C4-2B (cell line): ENCODE measurements around the gene HHIPL1.

Experiments
- H3K27ac ChIP-seq: fragments of 450-650 bp; 2 replicates; pipeline ENCODE4 v1.5.1; 2017
- ZFX ChIP-seq: fragments of 450-650 bp; IDR thresholded peaks from 2 replicates; pipeline ENCODE4 v1.6.1; 2017
- TF ChIP-seq, protein P1 (sequence below): fragments of 450-650 bp; conservative IDR thresholded peaks from 2 replicates; pipeline ENCODE4 v1.5.1; 2017; ENCODE audit warnings: mild to moderate bottlenecking

HHIPL1 gene

DNA sequence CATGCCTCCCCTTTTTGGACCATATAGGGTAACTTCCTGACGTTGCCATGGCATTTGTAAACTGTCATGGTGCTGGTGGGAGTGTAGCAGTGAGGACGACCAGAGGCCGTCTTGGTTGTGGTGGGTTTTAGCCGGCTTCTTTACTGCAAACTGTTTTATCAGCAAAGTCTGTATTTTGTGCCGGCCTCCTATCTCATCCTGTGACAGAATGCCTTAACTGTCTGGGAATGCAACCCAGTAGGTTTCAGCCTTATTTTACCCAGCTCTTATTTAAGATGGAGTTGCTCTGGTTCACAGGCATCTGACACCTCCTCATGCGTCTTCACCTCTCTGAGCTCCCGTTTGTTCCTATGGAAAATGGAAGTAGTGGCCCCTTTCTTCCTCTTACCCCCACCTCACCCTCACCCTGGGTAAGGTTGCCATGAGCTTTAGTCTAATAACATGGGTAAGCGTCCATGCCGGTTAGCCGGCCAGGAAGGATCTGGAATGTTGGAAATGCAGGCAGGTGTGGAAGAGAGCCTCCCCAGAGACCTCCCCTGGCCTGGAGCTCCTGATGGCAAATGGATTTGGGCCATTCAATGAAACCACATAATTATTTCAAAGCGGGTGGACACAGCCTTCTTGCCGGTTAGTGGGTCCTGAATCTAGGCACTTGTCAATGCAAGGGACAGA lies 18.6 kb downstream of the HHIPL1 start:
- no peak overlapping the region for H3K27ac ChIP-seq
- no peak for TF ChIP-seq ZFX
- TF ChIP-seq, protein P1, sequence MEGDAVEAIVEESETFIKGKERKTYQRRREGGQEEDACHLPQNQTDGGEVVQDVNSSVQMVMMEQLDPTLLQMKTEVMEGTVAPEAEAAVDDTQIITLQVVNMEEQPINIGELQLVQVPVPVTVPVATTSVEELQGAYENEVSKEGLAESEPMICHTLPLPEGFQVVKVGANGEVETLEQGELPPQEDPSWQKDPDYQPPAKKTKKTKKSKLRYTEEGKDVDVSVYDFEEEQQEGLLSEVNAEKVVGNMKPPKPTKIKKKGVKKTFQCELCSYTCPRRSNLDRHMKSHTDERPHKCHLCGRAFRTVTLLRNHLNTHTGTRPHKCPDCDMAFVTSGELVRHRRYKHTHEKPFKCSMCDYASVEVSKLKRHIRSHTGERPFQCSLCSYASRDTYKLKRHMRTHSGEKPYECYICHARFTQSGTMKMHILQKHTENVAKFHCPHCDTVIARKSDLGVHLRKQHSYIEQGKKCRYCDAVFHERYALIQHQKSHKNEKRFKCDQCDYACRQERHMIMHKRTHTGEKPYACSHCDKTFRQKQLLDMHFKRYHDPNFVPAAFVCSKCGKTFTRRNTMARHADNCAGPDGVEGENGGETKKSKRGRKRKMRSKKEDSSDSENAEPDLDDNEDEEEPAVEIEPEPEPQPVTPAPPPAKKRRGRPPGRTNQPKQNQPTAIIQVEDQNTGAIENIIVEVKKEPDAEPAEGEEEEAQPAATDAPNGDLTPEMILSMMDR: no peak

DNA sequence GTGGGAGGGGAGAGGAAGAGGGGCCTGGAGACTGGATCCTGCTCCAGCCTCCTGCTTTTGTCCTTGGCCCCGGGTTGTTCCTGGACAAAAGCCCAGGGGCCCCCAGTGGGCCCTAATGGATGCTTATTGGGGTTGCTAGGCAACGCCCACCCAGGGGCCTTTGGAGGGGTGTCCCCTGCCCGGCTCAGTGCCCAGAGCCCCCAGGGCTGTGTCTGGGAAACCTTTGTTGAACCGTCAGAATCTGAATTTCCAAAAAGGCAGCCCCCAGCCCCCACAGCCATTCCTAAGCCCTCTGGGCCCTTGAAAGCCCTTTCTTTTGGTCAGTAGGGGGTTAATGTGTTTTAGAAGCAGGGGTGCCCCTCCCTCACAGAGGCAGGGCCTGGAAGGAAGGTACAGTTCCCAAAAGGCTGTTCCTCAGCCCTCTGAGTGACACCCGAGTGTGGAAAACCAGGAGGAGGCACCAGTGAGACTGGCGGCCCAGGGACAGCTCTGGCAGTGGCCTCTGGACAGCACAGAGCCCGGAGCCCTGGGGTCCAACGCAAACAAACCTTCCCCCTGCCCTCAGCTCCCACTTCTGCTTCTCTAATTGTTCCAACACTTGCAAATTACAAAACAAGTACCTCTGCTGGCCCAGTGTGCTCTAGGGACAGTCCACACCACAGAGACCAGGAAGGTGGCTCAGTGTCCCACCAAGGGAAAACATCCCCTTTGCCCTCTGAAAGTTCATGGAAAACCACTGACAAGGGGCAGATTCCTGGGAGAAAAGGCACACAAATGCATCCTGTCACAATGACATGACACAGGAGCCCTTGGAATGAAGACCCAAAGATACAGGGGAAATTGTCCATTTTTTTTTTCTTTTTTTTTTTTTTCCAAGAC lies 19.4 kb downstream of the HHIPL1 start:
- H3K27ac ChIP-seq: no peak overlapping the region
- TF ChIP-seq, protein P1: no peak
- TF ChIP-seq ZFX: no peak

DNA sequence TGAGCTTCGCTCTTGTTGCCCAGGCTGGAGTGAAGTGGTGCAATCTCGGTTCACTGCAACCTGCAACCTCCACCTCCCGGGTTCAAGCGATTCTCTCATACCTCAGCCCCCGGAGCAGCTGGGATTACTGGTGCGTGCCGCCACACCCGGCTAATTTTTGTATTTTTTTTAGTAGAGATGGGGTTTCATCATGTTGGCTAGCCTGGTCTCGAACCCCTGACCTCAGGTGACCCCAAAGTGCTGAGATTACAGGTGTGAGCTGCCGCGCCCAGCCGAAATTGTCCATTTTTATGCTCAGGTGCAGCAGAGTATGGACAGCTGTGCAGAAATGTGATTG lies 20.0 kb downstream of the HHIPL1 start:
- no peak overlapping the region for H3K27ac ChIP-seq
- no peak for TF ChIP-seq ZFX
- TF ChIP-seq, protein P1: no peak

DNA sequence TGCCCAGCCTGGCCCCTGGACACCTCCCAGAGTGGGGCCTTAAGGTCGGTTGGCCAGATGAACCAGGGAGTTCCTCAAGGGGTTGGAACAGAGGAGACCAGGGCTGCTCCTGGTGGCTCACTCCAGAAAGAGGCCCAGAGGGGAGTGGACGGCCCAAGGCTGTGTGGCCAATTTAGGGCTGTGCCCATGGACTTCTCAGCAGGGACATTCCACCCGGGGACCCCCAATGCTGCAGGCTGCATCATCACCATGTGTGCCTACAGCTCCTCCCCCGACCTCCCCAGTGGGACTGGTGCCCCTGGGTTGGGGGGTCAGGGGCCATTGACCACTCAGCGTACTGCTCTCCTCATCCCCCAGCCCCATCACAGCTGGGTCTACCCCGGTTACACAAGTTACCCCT lies 21.6 kb downstream of the HHIPL1 start:
- no peak overlapping the region for H3K27ac ChIP-seq
- no peak for TF ChIP-seq ZFX
- TF ChIP-seq, protein P1: no peak

DNA sequence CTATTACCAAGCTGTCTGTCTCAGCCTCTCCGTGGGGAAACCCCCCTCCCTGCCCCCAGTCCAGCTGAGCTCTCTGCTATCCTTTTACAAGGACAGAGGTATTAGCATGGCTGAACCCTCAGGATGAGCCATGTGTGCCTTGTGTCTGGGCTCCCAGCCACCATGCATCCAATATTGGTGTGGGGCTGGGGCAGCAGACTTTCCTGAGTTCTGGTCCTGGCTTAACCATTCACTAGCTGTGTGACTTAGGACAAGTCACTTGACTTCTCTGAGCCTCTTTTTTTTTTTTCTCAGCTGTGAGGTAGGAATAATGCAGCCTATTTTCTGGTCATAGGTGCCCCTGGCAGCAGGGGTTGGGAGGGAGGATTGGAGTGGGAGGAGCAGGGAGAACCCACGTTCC lies 22.1 kb downstream of the HHIPL1 start:
- no peak overlapping the region for H3K27ac ChIP-seq
- TF ChIP-seq, protein P1: no peak
- no peak for TF ChIP-seq ZFX

DNA sequence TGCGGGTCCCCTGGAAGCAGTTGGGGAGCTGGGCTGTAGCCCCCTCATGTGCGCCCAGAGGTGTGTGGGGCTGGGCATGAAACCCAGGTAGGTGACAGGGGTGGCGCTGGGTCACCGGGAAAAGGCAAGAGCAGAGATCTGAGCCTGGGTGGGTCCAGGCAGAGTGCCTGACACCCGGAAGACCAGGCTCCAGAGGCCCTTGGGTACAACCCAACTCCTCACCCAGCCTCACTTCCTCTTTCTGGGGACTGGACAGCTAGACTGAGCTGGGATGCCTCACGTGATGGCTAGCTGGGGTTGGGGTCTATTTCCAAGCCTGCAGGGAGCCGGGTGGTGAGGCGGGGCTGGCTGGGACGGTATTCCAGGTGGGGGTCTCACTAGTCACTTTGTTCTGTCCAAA lies 22.9 kb downstream of the HHIPL1 start:
- H3K27ac ChIP-seq: no peak overlapping the region
- TF ChIP-seq, protein P1: no peak
- TF ChIP-seq ZFX: no peak
